ENCODE data around the gene MCOLN2.

DNA sequence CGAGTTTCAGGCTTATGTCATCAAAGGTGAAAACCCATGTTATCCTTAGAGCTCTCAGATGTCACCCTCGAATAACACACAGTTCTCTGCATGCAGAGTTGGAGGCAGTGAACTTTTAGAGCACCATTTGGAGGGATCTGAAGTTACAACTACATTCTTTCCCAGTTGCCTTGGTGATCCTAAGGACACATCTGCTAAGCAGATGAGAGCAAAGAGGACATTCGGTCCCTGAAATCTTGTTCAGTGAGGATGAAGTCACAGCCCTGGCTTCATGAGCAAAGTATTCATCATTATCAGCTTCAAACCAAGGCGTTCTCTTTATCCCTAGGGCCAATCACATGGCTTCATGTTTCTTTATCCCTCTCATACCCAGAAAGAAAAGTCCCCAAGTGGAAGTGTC, 23.1 kb upstream of the MCOLN2 start:
- no peak for TF ChIP-seq EZH2 (IDR thresholded peaks at IDR 0.05; ENCODE audit: insufficient read depth, poor library complexity, severe bottlenecking)
- no peak for TF ChIP-seq EZH2phosphoT487 (IDR thresholded peaks at IDR 0.05; ENCODE audit: insufficient read depth, low read depth)
